Prostate gland (tissue), 2 donors: ENCODE measurements around the gene PCSK6.

Experiments used
- CTCF ChIP-seq, 4 experiments: fragments of 200-600 bp in 2 of 4; fragments of 450-650 bp in 2 of 4; sonication (generic) in 2 of 4; IDR thresholded peaks; 1 replicate in 3 of 4; 2 replicates in 1 of 4; pipeline ENCODE4 v1.5.1; 2016 to 2019; ENCODE audit warnings: antibody characterized with exemption in 4 of 4, mild to moderate bottlenecking in 2 of 4, moderate library complexity in 2 of 4
- POLR2A ChIP-seq: fragments of 450-650 bp; IDR thresholded peaks from one replicate; pipeline ENCODE4 v1.6.1; 2016; ENCODE audit warnings: antibody characterized with exemption, mild to moderate bottlenecking
- POLR2AphosphoS5 ChIP-seq: sonication (generic); formaldehyde crosslinking; IDR thresholded peaks from one replicate; pipeline ENCODE4 v1.6.1; 2017; ENCODE audit warnings: antibody characterized with exemption

DNA sequence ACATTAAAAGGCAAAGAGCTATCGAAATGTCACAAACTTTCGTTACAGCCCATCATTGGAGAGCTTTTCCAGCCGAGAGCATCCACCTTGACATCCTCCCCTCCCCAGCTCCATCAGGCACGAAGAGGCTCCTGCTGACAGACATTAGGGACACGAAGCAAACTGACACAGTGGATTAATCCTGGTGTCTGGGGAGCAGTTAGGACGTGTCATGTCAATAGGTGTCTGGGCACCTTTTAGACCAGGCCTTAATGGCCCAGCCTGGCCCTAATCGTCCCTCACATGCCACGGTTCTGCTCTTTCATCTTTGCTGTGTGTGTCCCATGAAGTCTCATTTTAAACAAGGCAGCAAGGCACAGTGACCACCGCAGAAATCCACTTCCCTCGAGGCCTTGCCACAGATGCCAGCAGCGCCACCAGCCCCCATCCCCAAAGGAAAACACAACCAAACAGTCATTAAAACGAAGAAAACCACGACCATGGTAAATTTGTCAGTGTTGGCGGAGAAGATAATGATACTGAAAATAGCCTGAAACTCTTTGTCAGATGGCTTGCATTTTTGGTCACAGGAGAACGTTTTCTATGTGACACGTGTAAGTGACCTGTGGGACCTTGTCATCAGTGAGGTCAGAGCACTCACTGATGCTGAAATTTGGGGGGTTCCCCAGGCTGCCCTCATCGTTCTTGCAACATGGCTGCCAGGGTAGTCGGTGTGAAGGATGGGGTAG is 16.3 kb upstream of the PCSK6 start:
- TF ChIP-seq CTCF (IDR thresholded peaks at IDR 0.05) (no peak), POLR2A (no peak), POLR2AphosphoS5 (no peak)
